HG03064 (cell line): ENCODE data around the gene KISS1R.
"Not testable (repeated sequence)": the region's sequence is repeated elsewhere in the genome, so short reads cannot be mapped to it uniquely, and the experiment has no call there.

Experiments used
- ATAC-seq: cut with Tn5 transposase; IDR thresholded peaks from one replicate; pipeline ENCODE4 v1.9.1; 2021; ENCODE audit warnings: low read depth; ENCODE audit not compliant: unreplicated experiment

The KISS1R gene

GRCh38 chr19:881385-882071 is 35.6 kb upstream of the KISS1R start:
- ATAC-seq, result no peak

DNA sequence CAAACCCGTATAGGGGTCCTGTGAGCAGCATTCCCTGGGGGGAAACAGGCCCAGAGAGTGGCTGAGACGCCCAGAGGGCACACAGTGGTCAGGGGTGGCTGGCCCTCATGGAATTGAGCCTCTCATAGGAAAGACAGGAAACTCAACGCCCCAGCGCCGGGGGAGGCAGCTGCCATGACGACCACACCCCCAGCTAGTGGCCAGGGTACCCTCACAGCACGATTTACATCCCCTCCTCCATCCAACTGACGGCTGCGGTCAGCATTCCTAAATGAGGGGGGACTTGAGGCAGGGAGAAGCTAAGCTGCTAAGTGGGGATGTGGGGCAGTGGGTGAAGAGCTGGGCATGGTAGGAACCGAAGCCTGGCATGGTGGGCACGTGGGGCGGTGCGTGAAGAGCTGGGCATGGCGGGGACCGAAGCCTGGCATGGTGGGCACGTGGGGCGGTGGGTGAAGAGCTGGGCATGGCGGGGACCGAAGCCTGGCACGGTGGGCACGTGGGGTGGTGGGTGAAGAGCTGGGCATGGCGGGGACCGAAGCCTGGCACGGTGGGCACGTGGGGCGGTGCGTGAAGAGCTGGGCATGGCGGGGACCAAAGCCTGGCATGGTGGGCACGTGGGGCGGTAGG is 34.1 kb upstream of the KISS1R start:
- no peak for ATAC-seq

DNA sequence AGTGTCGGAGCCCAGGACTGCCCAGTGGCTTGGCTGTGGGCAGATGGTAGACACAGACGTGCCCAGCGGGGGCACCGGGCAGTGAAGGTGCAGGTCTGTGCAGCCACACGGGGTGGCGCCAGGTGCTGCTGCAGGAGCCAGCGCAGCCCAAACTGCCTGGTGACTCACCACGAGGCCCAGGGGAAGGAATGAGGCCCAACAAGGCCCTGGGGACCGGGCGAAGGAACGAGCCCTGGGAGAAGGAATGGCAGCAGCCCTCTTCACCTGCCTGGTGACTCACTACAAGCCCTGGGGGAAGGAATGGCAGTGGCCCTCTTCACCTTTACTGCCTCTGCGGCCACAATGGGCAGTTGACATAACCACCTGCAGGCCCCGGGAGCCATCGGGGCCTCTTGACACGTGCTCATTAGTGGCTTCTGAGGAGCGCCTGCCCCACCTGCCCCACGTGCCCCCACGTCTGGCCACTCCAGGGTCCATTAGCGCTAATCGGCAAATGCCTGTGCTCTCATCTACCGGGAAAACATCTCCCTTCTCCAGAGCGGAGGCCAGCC is 33.4 kb upstream of the KISS1R start:
- ATAC-seq, result no peak

GRCh38 chr19:884420-885211 is 32.5 kb upstream of the KISS1R start:
- ATAC-seq, result no peak

GRCh38 chr19:885536-886224 is 31.5 kb upstream of the KISS1R start:
- ATAC-seq, result no peak

GRCh38 chr19:887072-887471 is 30.1 kb upstream of the KISS1R start:
- ATAC-seq, result no peak

- ATAC-seq, result no peak
Observed at GRCh38 chr19:887599-887998, 29.5 kb upstream of the KISS1R start.

DNA sequence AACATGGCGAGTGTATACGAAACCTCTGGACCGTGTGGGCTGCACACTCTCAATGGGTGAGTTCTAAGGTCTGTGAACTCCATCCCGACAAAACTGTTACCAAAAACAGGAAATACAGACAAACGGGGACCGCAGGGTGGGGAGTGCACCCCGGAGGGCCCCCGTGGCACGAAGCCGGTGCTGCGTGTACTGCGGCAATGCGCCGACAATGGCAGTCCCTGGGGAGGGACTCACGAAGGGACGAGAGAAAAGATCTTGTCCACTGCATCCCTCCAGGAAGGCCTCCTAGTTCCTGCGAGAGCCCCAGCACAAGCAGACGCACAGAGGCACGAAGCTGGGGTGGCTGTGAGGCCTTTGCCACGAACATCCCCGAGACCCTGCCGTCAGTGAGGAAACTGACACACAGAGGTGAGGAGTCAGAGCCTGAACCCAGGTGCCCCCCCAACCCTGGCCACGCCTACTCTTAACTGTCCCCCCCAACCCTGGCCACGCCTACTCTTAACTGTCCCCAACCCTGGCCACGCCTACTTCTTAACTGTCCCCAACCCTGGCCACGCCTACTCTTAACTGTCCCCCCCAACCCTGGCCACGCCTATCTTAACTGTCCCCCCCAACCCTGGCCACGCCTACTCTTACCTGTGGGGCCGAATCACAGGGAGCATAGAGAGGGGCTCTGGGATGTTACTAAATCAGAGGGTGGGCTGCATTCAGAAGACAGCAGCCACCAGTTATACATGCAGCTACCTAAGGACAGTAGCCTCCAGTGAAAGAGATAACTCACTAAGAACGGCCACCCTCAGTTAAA is 28.4 kb upstream of the KISS1R start:
- no peak for ATAC-seq

DNA sequence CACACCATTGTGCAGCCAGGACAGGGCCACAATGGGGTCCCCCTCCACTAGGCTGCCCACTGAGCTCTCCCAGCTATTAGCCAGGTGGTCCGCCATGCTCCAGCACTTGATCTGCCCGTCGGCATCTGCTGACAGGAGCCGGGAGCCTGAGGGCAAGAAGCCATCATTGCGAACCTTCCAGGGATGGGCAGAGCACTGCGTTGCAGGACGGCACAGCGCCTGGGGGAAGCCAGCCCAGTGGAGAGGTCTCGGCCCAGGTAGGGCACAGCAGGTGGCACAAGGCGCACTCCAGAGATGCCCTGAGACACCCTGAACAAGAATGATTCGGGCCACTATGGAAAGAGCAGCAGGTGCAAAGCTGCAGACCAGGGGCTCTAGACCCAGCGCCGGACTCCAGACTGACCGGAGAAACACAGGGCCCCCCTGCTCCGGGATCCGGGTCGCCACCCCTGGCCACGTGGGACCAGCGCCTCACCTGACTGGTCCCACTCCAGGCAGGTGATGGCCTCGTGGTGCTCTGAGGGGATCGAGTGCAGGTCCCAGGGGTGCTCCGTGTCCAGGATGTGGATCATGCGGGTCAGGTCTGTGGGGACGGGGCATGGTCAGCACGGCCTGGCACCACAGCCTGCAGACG is 27.4 kb upstream of the KISS1R start:
- ATAC-seq, result no peak

- ATAC-seq, result no peak
Observed at GRCh38 chr19:890831-891230, 26.3 kb upstream of the KISS1R start.

GRCh38 chr19:891421-892200 is 25.5 kb upstream of the KISS1R start:
- not testable (repeated sequence) for ATAC-seq

- ATAC-seq, result no peak
Observed at GRCh38 chr19:892243-892893, 24.8 kb upstream of the KISS1R start.

GRCh38 chr19:892894-893689 is 24.0 kb upstream of the KISS1R start, which contains the start of the genes MED16 and RNU6-9:
MED16 (minus strand) TSS chr19:893187; CDS start chr19:891131, 2,056 bp downstream.
RNU6-9 (plus strand) TSS chr19:893484.
- ATAC-seq, result peak; percentile 76

DNA sequence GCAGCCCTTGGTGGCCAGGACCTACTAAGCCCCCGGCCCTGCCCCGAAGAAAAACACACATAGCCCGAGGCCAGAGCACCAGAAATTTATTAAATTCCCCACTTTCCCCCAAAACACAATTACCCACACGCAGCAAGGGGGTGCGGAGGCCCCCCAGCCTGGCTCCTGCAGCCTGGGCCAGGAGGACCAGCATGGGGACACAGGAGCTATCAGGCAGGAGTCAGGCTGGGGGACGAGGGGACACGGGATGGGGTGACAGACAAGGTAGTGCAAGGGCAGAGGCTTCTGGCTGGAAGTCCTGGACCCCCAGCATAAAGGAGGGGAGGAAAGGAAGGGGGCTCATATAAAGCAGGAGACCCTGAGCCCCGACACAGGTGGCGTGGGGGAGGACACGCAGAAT is 20.7 kb upstream of the KISS1R start:
- ATAC-seq, result no peak

GRCh38 chr19:896999-897398 is 20.1 kb upstream of the KISS1R start:
- ATAC-seq, result no peak

DNA sequence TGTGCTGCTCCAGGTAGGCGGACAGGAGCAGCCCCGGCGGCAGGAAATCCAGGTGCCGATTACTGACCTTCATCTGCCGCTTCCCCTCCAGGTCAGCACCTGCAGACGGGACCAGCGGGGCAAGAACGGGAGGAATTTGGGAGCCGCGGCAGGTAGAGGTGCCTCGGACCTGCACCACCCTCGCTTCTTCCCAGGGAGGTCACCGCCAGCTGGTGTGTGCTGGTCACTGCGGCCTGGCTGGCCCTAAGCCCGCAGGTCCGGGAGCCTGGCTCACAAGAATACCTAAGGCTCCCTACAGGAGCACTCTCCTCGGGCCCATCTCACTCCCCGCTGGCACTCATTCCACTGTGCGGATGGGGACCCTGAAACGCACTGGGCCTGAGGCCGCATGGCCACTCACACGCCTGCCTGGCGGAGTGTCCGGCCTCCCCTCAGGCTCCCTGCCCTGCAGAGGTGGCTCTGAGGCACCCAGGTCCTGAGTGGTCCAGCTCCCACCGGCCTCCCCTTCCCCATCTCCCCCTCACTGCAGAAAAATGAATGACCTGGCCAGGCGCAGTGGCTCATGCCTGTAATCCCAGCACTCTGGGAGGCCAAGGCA is 19.6 kb upstream of the KISS1R start:
- ATAC-seq, result no peak

GRCh38 chr19:898663-899062 is 18.5 kb upstream of the KISS1R start:
- no peak for ATAC-seq
